Astrocyte of the cerebellum (primary cell): ENCODE results near the gene VTI1A.
"Not testable (repeated sequence)": the region's sequence is repeated elsewhere in the genome, so short reads cannot be mapped to it uniquely, and the experiment has no call there.

Experiments
- DNase-seq: peaks from one replicate; pipeline ENCODE4 v3.0.0-alpha.2; 2011; ENCODE audit warnings: low read depth
- H3K4me3 ChIP-seq: 2 replicates; pipeline ENCODE4 v1.5.1; 2011; ENCODE audit warnings: mild to moderate bottlenecking, low read depth, low read length, moderate library complexity
- in situ Hi-C: cut with HindIII; loops from 2 replicates; pipeline ENCODE4 v1.10.0; 2017; ENCODE audit warnings: low sequenced_read_pairs
- TF ChIP-seq, protein P1 (sequence below): IDR thresholded peaks from 2 replicates; pipeline ENCODE4 v1.5.1; 2012; ENCODE audit warnings: low read length, low read depth, moderate library complexity, mild to moderate bottlenecking; ENCODE audit errors: missing control alignments

Gene VTI1A

DNA sequence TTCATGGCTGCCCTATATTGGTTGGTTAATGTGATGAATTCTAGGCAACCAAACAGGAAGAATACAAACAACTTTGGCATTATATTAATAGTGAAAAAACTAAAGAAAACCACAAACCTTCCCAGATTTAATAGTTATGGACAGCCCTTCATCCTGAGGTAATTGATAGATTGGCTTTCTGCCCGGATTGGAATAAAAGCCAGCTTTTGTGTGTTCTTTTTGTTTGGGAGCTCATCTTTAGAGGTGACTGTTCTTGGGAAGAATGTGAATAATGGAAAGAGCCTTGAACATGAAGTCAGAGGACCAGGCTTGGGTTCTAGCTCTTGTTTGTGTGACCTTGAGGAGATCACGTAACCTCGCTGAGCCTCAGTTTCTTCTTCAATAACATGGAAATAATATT lies 92.3 kb downstream of the VTI1A start:
- DNase-seq = no peak
- H3K4me3 ChIP-seq = no peak overlapping the region
- in situ Hi-C loops = no loop called here
- TF ChIP-seq, protein P1, sequence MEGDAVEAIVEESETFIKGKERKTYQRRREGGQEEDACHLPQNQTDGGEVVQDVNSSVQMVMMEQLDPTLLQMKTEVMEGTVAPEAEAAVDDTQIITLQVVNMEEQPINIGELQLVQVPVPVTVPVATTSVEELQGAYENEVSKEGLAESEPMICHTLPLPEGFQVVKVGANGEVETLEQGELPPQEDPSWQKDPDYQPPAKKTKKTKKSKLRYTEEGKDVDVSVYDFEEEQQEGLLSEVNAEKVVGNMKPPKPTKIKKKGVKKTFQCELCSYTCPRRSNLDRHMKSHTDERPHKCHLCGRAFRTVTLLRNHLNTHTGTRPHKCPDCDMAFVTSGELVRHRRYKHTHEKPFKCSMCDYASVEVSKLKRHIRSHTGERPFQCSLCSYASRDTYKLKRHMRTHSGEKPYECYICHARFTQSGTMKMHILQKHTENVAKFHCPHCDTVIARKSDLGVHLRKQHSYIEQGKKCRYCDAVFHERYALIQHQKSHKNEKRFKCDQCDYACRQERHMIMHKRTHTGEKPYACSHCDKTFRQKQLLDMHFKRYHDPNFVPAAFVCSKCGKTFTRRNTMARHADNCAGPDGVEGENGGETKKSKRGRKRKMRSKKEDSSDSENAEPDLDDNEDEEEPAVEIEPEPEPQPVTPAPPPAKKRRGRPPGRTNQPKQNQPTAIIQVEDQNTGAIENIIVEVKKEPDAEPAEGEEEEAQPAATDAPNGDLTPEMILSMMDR = no peak

DNA sequence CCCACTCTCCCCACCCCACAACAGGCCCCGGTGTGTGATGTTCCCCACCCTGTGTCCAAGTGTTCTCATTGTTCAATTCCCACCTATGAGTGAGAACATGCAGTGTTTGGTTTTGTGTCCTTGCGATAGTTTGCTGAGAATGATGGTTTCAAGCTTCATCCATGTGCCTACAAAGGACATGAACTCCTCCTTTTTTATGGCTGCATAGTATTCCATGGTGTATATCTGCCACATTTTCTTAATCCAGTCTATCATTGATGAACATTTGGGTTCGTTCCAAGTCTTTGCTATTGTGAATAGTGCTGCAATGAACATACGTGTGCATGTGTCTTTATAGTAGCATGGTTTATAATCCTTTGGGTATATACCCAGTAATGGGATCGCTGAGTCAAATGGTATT lies 95.8 kb downstream of the VTI1A start:
- DNase-seq, in situ Hi-C loops, H3K4me3 ChIP-seq: not testable (repeated sequence)

DNA sequence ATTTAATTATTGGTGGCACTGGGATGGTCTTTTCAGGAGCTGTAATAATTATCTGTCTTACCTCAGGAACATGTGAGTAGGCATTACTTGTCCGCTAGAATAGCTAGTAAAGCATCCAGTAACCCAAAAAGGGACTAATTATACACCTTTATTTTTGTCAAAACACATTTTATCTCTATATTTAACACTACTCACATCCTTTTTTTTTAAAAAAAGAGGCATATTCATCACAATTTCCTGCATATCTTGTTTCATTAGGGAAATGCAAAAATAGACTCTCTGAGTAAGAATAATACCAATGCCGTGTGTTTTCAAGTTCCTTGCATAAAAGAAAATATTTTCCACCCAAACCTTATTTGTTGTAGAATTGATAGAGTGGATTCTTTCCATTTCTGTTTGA lies 99.5 kb downstream of the VTI1A start:
- no peak overlapping the region for H3K4me3 ChIP-seq
- in situ Hi-C loops = no loop called here
- no peak for DNase-seq
- TF ChIP-seq, protein P1 = no peak

DNA sequence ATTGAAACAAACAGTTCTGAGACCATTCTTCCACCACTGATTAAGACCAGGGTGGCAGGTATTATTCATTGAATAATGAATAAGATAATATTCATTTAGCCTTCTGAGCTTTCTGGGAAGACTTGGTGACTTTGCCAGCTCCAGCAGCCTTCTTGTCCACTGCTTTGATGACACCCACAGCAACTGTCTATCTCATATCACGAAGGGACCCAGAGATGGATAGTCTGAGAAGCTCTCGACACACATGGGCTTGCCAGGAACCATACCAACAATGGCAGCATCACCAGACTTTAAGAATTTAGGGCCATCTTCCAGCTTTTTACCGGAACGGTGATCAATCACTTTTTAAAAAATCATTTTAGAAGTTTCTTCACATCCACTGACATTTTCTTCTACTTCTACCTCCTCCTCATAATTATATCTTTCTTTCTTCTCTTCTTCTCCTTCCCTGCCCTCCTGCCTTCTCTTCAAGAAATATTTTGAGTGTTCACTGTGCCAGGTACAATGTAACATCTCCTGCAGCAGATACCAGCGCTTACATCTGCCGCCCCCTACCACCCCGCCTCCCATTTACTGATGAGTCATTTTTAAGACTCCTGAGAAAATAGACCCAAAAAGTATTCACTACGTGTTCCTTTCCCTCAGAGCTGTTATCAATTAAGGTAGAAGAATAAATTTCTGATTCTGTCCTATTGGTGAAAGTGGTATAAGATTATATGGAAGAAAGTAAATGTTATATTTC lies 101.7 kb downstream of the VTI1A start:
- in situ Hi-C loops = no loop called here
- no peak for DNase-seq
- H3K4me3 ChIP-seq = no peak overlapping the region
- TF ChIP-seq, protein P1 = no peak

DNA sequence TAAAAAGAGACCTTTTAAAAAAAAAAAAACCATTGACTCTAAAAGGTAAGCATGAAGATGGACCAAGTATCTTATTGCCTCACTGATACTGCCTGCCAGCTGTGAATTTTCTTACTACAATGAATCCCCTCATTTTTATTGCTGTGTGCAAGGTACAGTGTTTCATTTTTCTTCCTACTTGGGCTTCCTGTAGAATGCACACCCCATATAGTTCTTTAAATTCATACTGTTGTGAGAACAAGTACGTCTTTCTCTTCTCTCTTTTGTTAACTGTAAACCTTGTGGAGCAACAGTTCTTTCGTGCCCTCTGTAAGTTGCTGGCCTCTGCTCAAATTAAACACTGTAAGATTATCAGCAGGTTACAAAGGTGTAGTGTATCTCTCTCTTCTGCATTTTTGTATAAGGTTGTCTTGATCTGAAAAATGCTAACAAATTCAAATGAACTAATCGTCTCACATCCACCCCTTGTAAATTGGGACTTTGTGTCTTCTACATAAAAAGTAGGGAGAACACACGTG lies 105.6 kb downstream of the VTI1A start:
- no peak overlapping the region for H3K4me3 ChIP-seq
- DNase-seq = no peak
- TF ChIP-seq, protein P1 = no peak
- in situ Hi-C loops = loop anchor here (25.0 kb wide), 1 partner anchor 585 kb away; no protein-coding TSS in a partner anchor

DNA sequence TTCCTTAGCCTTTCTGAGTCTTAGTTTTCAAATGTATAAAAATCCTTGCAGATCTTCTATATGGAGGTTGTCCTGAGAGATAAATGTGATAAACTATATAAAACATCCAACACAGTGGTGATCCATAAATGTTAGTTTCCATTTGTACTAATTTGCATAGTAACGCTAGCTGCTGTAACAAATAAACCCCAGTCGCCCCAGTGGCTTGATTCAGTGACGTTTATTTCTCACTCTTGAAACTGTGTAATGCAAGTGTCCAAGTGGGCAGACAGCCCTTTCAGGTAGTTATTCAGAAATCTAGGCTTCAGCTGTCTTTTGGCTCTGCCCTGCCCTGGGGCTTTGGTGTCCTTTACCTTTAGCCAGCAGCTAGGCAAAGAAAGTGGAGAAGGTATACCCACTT lies 106.3 kb downstream of the VTI1A start:
- no peak for DNase-seq
- no peak overlapping the region for H3K4me3 ChIP-seq
- in situ Hi-C loops = loop anchor here (25.0 kb wide), 1 partner anchor 584 kb away; no protein-coding TSS in a partner anchor
- TF ChIP-seq, protein P1 = no peak

DNA sequence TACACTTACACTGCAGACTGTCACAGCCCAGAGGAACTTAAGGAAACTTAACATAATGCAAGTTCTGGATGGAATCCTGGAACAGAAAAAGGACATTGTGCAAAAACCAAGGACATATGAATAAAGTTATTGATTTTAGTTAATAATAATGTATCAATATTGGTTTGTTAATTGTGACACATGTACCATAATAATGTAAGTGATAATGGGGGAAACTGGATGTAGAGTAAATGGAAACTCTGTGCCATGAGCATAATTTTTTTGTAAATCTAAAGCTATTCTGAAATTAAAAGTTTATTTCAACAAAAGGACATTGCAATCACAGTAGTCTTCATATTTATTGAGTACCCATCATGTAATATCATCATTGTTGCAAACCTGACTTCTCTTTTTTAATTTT lies 107.2 kb downstream of the VTI1A start:
- DNase-seq = no peak
- TF ChIP-seq, protein P1 = no peak
- H3K4me3 ChIP-seq = no peak overlapping the region
- in situ Hi-C loops = loop anchor here (25.0 kb wide), 1 partner anchor 583 kb away; no protein-coding TSS in a partner anchor
